Lower lobe of right lung (tissue), 2 donors: ENCODE data around the gene RHBDL3. TPM values are rescaled to one million over a fixed set of nuclear protein-coding genes. Genes with fewer than 3 reads are reported as not detected.

Experiments used
- ATAC-seq, 2 donors: fragments of 200-7000 bp; cut with Tn5 transposase; one replicate each; pipeline ENCODE4 v1.9.1; 2020 to 2022; ENCODE audit warnings: mild to moderate bottlenecking in 2 of 2, moderate library complexity in 2 of 2
- DNase-seq: peaks from one replicate; pipeline ENCODE4 v3.0.0-alpha.2; 2020
- H3K27ac ChIP-seq: fragments of 200-600 bp; one replicate; pipeline ENCODE4 v1.8.0; 2022
- H3K27me3 ChIP-seq: fragments of 200-600 bp; one replicate; pipeline ENCODE4 v1.8.0; 2022; ENCODE audit warnings: low read depth
- H3K36me3 ChIP-seq: fragments of 200-600 bp; one replicate; pipeline ENCODE4 v1.8.0; 2022; ENCODE audit warnings: mild to moderate bottlenecking
- H3K4me1 ChIP-seq: fragments of 200-600 bp; one replicate; pipeline ENCODE4 v1.8.0; 2022
- H3K4me3 ChIP-seq: fragments of 200-600 bp; one replicate; pipeline ENCODE4 v1.8.0; 2022; ENCODE audit warnings: mild to moderate bottlenecking
- H3K9me3 ChIP-seq: fragments of 200-600 bp; one replicate; pipeline ENCODE4 v1.8.0; 2022
- intact Hi-C: fragments of 100-400 bp; cut with DNase I; formaldehyde crosslinking; loops from one replicate; pipeline ENCODE4 v1.11.0; 2022
- total RNA-seq: library from RNA; stranded (reverse); fragmentation: NEBNext Ultra II Directional; extraction: Animal tissue kit (Norgen Biotek cat#: 25700); gene quantifications from one replicate; pipeline ENCODE4 v1.2.1, GENCODE V29; 2021
- TF ChIP-seq, protein P1 (sequence below): fragments of 200-600 bp; IDR thresholded peaks from one replicate; pipeline ENCODE4 v1.8.0; 2022; ENCODE audit warnings: antibody characterized with exemption, mild to moderate bottlenecking
- donor health status: DM: no; HTN: yes; CAD: no; lungs with severe emphysema.

Gene RHBDL3
- total RNA-seq, 1 donor from 2014 or later = 0.18 TPM

DNA sequence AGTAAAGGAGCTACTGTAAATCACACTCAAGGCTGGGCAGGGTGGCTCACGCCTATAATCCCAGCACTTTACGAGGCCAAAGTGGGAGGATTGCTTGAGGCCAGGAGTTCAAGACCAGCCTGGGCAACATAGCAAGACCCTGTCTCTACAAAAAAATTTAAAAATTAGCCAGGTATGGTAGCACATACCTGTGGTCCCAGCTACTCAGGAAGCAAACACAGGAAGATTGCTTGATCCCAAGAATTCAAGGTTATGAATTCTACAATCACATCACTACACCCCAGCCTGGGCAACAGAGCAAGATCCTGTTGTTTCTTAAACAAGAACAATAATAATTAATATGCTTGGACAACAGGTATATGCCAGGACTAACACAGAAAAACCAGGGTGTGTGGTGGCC lies 13.2 kb downstream of the RHBDL3 start:
- peaks cover 15% of the 10 kb centered on the region for H3K27me3 ChIP-seq
- H3K36me3 ChIP-seq = no peaks in the 10 kb centered on the region
- H3K9me3 ChIP-seq = no peaks in the 10 kb centered on the region
- H3K4me3 ChIP-seq = no peak overlapping the region
- no peaks in the 10 kb centered on the region for H3K4me1 ChIP-seq
- H3K27ac ChIP-seq = no peak overlapping the region
- intact Hi-C loops = no loop called here
- TF ChIP-seq, protein P1, sequence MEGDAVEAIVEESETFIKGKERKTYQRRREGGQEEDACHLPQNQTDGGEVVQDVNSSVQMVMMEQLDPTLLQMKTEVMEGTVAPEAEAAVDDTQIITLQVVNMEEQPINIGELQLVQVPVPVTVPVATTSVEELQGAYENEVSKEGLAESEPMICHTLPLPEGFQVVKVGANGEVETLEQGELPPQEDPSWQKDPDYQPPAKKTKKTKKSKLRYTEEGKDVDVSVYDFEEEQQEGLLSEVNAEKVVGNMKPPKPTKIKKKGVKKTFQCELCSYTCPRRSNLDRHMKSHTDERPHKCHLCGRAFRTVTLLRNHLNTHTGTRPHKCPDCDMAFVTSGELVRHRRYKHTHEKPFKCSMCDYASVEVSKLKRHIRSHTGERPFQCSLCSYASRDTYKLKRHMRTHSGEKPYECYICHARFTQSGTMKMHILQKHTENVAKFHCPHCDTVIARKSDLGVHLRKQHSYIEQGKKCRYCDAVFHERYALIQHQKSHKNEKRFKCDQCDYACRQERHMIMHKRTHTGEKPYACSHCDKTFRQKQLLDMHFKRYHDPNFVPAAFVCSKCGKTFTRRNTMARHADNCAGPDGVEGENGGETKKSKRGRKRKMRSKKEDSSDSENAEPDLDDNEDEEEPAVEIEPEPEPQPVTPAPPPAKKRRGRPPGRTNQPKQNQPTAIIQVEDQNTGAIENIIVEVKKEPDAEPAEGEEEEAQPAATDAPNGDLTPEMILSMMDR = no peak
- ATAC-seq (no peak), DNase-seq (no peak)

GRCh38 chr17:32279891-32280716 lies 14.5 kb downstream of the RHBDL3 start:
- TF ChIP-seq, protein P1 = no peak
- ATAC-seq (no peak), DNase-seq (no peak)
- Histone ChIP-seq H3K9me3 (no peaks in the 10 kb centered on the region), H3K36me3 (no peaks in the 10 kb centered on the region), H3K27ac (no peak overlapping the region), H3K27me3 (peaks cover 12% of the 10 kb centered on the region), H3K4me1 (no peaks in the 10 kb centered on the region), H3K4me3 (no peak overlapping the region)
- intact Hi-C loops = no loop called here

GRCh38 chr17:32281011-32281451 lies 15.4 kb downstream of the RHBDL3 start:
- TF ChIP-seq, protein P1 = no peak
- no peaks in the 10 kb centered on the region for H3K9me3 ChIP-seq
- no peak overlapping the region for H3K4me3 ChIP-seq
- H3K27me3 ChIP-seq = peaks cover 8% of the 10 kb centered on the region
- H3K36me3 ChIP-seq = no peaks in the 10 kb centered on the region
- DNase-seq (peak; percentile 53), ATAC-seq (peak in 1 of 2 donors; percentile 16)
- H3K27ac ChIP-seq = no peak overlapping the region
- H3K4me1 ChIP-seq = no peaks in the 10 kb centered on the region
- intact Hi-C loops = no loop called here

DNA sequence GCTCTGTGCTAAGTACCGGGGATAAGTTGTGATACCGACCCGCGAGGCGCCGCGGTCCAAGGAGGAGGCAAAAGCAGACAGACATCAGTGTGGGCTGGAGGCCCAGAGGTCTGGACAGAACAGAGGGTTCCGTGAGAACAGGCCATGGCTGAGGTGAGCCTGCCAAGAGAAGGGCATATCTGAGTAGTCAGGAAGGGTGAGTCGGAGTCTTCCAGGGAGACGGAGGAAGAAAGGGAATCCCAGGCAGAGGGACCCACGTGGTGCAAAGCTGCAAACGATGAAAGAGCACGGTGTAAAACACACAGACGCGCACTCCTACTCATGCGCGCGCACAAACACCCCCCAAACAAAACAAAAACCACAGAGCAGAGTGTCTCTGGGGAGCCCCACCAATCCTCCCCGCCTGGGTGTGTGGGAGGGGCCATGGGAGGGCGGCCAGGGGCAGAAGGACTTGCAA lies 18.1 kb downstream of the RHBDL3 start:
- Histone ChIP-seq H3K36me3 (no peaks in the 10 kb centered on the region), H3K4me1 (no peaks in the 10 kb centered on the region), H3K4me3 (no peak overlapping the region), H3K27me3 (peaks cover 8% of the 10 kb centered on the region), H3K27ac (no peak overlapping the region), H3K9me3 (no peaks in the 10 kb centered on the region)
- intact Hi-C loops = no loop called here
- TF ChIP-seq, protein P1 = no peak
- DNase-seq = no peak
- ATAC-seq = no peak

GRCh38 chr17:32285306-32285705 lies 19.7 kb downstream of the RHBDL3 start:
- no peak for ATAC-seq

More at GRCh38 chr17:32285306-32285705, 19.7 kb downstream of the RHBDL3 start:
- intact Hi-C loops = no loop called here
- peaks cover 8% of the 10 kb centered on the region for H3K27me3 ChIP-seq
- no peaks in the 10 kb centered on the region for H3K9me3 ChIP-seq
- TF ChIP-seq, protein P1 = no peak
- no peak for DNase-seq
- no peaks in the 10 kb centered on the region for H3K36me3 ChIP-seq
- H3K4me1 ChIP-seq = no peaks in the 10 kb centered on the region
- H3K4me3 ChIP-seq = no peak overlapping the region
- no peak overlapping the region for H3K27ac ChIP-seq
